GM21825 (cell line): Measurements from ENCODE around the gene IL3RA.

ENCODE experiments used
- ATAC-seq: cut with Tn5 transposase; IDR thresholded peaks from one replicate; pipeline ENCODE4 v1.9.1; 2021; ENCODE audit warnings: mild to moderate bottlenecking, moderate library complexity; ENCODE audit not compliant: unreplicated experiment

Gene IL3RA

DNA sequence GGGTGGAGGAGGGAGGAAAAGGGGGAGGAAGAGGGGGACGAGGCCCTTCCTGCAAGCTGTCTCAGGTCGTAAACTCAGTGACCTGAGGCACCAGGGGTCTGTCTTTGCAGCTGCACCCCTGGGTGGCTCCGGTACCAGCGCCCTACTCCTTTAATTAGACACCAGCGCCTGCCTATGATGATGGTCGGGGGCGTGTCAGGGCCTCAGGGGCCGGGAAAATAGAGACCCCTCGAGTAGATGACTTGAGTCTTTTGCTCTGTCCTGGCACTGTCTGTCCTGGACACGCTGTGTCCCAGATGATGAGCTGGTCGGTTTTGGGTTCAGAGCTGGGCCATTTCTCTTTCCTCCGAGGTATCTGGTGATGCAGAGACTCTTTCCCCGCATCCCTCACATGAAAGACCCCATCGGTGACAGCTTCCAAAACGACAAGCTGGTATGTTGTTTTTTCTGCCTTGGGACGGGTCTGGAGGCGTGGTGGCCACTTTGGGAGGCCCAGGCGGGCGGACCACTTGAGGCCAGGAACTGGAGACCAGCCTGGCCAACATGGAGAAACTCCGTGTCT is 44.2 kb downstream of the IL3RA start:
- ATAC-seq: no peak

DNA sequence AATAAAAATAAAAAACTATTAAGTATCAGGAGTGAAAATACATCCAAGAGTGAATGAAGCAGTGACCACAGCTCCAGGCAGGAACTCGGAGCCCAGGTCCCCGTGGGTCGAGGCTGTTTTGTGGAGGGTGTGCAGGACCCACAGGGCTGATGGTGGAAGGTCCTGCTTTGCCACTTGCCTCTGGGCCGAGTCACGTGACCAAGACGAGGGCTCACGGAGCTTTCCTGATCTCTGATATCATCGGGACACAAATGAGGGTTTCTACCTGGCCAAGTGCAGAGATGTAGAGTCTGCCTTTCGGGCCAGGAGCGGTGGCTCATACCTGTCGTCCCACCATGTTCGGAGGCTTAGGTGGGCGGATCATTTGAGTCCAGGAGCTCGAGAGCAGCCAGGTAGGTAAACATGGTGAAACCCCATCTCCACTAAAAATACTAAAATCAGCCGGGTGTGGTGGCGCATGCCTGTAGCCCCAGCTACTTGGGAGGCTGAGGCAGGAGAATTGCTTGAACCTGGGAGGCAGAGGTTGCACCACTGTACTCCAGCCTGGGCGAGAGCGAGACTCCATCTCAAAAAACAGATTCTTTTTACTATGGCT is 48.2 kb downstream of the IL3RA start:
- no peak for ATAC-seq

DNA sequence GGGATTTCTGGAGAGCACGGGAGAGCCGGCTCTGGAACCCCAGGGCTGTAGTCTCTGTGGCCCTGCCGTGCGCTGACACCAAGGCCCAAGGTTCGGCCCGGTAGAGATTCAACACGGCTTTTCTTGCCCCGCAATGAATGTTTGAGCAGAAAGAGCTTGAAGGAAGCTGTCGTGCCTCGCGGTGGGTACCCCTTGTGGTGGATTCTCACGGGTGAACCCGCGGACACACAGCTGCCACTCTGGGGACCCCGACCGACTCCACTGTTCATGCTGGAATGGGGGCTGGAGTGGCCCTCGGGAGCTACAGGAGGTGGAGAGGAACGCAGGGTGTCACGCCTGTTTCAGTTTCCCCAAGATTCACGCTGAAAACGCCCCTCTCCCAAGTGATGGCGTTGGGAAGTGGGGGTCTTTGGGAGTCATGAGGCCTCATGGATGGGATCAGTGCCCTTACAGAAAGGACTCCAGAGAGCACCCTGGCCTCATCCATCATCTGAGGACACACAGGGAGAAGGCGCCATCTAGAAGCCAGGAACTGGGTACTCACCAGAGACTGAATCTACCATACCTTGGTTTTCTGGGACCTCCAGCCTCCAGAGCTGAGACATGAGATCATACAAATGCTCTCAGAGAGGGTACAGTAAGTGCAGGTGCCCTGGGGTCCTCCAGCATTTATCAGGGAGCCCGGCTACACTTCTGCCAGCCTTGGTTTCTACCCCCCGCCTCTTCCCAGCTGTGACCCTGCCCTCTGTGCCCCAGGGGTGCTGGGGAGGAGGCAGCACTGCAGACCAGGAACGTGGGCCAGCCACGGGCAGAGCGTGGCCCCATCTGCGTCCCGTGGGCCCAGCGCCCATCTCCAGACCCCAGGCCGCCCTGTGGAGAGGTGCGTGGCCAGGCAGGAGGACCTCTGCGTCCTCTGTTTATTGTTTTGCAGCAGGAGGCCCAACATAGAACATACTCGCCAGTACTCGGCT is 49.0 kb downstream of the IL3RA start:
- no peak for ATAC-seq

DNA sequence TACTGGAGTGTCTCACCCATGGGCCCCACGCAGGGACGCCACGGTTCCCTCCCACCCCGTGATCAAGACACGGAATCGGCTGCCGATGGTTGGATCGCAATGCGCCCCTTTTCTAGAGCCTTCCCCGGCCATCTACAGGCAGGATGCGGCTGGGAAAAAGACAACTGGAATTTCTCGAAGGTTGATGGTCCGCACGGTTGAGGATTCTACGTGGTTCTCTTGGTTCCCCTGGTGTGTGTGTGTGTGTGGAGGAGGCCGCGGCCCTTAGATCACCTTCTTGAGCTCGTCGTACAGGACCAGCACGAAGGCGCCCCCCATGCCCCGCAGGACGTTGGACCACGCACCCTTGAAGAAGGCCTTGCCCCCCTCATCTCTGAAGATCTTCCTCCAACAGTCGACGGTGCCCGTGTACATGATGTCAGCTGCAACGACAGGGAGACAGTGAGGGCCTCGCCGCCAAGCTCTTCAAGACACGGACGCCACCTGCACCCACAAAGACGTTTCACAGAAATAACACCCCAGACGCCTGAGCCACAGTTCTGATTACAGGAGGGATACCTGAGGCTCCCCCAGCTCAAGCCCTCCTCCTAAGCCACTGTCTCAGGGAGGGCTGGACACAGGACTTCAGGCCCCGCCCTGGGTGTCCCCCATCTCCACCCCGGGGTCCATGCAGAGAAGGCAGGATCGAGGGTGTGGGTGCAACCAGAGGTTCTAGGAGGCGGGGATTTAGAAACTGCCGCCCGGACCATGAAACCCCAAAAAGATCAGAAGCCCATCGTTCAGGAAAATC is 49.9 kb downstream of the IL3RA start:
- ATAC-seq: no peak

DNA sequence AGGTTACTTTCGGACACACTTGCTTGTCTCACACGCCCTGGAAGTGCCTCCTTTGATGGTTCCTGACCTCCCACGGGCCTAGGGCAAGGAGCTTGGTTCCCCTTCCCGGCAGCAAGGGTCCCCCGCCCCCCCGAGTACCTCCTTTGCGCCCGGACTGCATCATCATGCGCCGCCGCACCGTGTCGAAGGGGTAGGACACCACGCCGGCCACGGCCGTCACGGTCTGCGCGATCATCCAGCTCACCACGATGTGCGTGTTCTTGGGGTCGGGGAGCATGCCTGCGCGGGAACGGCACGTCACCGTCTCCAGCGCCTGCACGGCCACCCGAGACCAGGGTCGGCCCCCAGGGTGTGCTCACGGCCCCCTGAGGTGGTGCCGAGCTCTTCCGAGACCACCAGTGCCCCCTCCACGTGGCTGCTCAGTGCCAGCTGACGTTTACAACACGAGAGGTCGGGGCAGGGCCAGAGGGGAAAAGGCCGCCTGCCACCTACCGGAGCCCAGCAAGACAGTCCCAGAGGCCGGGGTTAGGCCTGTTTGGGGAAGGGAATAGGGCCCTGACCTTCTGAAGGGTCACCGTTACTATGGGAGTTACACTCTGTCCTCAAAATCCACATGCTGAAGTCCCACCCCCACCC is 50.7 kb downstream of the IL3RA start:
- no peak for ATAC-seq

DNA sequence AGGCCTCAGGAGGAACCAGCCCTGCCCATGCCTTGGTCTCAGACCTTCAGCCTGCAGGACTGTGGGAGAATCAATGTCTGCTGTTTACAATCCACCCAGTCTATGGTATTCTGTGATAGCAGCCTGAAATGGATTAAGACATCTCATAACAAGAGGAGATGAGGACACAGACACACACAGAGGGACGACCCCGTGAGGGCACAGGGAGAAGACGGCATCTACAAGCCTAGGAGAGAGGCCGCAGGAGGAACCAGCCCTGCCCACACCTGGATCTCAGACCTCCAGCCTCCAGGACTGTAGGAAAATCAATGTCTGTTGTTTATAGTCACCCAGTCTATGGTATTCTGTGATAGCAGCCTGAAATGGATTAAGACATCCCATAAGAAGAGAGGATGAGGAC is 52.1 kb downstream of the IL3RA start:
- no peak for ATAC-seq

DNA sequence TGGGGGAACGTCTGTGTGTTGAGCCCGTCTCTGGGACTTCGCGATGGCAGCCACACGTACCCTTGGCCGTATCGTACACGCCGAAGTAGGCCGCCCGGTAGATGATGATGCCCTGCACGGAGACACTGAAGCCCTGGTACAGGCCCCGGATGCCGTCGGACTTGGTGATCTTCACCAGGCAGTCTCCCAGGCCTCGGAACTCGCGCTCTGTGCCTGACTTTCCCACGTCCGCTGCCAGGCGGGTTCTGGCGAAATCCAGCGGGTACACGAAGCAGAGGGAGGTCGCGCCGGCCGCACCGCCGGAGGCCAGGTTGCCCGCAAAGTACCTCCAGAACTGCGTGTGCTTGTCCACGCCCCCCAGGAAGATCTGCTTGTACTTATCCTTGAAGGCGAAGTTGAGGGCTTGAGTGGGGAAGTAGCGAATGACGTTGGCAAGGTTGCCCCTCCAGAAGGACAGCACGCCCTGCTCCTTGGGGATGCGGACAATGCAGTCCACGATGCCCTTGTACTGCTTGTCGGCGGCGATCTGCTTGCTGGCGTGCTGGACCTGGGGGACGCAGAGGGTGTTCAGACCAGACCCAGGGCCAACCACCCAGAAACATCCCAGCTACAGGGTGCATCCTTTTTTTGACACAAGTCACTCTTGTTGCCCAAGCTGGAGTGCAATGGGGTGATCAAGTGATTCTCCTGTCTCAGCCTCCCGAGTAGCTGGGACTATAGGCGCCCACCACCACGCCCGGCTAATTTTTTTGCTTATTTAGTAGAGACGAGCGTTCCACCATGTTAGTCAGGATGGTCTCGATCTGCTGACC is 52.8 kb downstream of the IL3RA start:
- ATAC-seq: no peak

DNA sequence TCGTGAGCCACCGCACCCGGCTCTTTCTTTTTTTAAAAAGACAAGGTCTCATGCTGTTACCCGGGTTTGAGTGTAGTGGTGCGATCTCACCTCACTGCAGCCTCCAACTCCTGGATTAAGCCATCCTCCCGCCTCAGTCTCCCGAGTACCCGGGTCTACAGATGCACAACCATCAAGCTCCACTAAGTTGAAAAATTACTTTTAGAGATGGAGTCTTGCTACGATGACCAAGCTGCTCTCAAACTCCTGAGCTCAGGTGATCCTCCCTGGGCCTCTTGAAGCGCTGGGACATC is 53.4 kb downstream of the IL3RA start:
- ATAC-seq: no peak

DNA sequence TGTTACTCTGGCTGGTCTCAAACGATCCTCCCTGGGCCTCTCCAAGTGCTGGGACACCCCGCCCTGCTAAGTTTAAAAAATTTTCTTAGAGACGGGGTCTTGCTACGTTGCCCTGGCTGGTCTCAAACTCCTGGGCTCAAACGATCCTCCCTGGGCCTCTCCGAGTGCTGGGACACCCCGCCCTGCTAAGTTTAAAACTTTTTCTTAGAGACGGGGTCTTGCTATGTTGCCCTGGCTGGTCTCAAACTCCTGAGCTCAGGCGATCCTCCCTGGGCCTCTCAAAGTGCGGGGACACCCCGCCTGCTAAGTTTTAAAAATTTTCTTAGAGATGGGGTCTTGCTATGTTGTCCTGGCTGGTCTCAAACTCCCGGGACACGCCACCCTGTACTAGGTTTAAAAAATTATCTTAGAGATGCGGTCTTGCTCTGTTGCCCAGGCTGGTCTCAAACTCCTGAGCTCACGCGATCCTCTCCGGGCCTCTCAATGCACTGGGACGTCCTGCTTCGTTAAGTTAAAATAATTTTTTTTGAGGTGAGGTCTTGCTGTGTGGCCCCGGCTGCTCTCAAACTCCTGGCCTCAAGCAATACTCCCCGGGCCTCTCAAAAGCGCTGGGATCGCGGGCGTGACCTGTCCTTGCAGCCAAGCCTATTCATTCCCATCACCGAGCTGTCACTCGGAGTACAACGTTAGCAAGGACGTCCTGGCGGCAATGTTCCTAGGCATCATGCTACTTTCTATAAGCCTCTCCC is 54.2 kb downstream of the IL3RA start:
- ATAC-seq: no peak

DNA sequence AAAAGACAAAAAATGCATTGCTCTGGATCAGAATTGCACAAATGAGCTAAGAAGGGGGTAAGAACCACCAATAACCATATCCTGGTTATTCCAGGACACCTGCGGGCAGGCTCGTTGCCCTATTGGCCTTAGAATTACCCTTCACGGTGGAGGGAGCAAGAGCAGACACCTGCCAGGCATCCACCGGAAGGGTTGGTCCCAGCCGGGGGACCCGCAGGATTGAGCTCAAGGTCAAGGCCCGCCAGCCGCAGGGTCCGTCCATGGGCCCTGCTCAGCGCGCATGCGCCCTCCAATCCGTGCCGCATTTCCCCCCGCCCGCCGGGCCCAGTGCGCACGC is 54.8 kb downstream of the IL3RA start:
- no peak for ATAC-seq

DNA sequence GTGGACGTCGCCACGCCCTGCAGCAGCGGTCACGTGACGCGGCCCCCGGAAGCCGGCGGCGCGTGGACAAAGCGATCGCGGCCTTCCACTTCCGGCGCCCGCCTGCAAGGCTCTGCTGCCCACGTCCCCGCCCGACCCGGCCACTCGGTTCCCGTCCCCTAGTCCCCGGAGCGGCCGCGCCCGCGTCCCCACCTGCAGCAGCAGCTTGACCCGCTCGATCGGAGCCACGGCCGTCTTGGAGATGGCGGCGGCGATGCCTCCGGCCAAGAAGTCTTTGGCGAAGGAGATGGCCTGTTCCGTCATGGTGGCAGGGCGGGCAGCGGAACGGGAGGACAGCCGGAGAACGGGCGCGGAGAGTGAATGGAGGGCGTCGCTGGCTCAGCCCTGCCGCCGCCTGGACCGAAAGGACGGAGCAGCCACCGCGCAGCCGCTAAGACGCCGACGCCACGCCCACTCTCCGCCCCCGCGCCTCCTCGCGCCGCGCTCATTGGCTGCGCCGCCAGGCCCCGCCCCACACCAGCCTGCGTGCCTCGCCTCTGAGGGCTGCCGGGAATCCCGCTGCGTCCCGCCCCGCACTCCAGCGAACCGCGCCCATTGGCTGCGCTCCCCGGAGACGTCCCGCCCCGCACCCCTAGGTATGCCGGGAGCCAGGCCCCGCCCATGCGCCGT is 55.3 kb downstream of the IL3RA start, which contains the start of gene SLC25A6:
TSS of gene SLC25A6 (minus strand) at position 407 of the 669 bp plus-strand sequence. CDS start at position 303, 104 bp downstream.
- ATAC-seq: peak; percentile 94

DNA sequence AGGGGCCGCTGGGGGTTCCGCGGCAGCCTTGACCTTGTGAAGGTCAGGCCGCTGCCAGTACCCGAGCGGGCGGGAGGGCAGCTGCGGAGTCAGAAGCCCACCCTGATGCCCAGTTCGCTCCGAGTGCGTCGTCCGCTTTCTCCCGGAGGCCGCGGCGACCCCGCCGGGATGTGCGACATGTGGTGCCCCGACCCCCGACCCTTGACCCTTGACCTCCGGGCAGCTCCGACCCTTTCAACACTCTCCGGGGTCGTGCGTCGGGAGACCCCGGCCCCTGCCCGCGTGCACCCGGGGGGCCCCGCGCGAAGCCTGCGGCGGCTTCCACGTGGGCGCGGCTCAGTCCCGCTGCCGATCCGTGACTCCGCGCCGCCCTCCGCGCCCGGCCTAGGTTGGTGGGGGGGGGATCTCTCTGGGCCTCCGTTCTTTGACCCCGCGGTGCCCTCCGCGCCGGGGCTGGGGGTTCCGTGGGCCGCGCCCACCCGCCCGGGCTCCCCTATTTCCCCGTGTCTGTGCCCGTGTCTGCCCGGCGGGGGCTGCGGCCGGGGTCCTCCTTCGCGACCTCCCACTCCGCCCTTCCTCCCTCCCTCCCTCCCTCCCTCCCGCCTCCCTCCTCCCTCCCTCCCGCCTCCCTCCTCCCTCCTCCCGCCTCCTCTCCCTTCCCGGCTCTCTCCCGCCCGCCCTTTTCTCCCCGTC is 55.9 kb downstream of the IL3RA start:
- ATAC-seq: peak; percentile 21

DNA sequence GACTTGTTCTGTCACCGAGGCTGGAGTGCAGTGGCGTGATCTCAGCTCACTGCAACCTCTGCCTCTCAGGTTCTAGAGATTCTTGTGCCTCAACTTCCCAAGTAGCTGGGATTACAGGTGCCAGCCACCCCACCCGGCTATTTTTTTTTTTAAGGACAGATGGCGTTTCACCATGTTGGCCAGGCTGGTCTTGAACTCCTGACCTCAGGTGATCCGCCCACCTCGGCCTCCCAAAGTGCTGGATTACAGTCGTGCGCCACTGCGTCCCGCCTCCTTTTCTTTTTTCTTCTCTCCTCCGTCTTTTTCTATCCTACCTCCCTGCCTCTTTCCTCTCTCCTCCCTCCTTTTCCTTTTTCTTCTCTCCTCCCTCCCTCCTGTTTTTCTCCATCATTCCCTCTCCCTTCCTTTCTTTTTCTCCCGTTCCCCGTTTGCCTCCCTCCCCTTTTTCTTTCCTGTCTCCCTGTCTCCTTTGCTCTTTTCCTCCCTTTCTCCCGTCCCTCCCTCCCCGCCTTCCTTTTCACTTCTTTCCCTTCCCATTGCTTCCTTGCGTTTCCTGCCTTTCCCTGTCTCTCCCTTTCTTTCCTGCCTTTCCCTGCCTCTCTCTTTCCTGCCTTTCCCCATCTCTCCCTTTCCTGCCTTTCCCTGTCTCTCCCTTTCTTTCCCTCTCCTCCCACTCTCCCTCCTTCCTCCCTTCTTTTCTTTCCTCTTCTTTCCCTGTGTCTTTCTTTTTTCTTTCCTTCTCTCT is 57.5 kb downstream of the IL3RA start:
- ATAC-seq: no peak

DNA sequence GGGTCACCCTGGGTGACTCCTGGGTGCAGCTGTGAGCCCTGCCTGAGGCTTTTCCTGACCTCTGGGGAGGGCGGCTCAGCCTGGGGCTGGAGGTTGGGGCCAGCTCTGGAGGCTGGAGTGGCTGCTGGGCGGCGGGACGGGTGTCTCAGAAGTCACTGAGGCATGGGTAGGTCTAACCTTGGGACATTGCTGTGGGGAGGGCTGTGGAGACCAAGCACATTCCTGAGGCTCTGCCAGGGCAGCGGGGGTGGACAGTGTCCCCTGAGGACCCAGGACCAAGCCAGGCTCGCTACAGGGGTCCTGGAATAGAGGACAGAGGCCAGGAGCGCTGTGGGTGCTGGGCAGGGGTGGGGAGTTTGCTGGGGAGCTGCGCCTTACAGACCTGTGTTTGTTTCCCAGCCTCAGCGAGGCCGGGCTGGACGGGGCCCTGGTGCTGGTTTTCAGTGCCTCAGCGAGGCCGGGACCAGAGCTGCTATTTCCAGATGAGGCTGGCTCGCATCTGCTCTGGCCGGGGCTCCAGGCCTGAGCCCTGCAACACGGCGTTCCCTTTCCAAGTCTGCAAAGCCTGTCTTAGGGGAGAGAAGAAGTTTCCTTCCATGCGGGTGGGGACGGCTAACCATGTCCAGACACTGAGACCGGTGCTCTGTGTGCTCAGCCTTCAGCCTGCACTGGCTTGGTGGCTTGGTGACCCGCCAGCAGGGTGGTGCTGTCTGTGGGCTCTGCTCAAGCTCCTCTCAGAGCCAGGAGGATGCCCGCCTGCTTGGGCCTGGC is 58.3 kb downstream of the IL3RA start:
- no peak for ATAC-seq

DNA sequence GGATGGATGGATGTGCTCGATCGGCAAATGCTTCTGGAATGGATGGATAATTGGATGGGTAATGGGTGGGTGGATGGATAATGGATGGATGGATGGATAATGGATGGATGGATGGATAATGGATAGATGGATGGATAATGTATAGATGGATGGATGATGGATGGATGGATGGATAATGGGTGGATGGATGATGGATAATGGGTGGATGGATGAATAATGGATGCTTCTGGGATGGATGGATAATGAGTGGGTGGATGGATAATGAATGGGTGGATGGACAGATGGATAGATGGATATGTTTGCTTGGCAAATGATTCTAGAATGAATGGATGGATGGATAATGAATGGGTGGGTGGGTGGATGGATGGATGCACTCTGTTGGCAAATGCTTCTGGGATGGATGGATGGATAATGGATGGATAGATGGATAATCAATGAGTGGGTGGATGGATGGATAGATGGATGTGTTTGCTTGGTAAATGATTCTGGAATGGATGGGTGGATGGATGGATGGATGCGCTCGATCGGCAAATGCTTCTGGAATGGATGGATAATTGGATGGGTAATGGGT is 59.1 kb downstream of the IL3RA start:
- no peak for ATAC-seq

DNA sequence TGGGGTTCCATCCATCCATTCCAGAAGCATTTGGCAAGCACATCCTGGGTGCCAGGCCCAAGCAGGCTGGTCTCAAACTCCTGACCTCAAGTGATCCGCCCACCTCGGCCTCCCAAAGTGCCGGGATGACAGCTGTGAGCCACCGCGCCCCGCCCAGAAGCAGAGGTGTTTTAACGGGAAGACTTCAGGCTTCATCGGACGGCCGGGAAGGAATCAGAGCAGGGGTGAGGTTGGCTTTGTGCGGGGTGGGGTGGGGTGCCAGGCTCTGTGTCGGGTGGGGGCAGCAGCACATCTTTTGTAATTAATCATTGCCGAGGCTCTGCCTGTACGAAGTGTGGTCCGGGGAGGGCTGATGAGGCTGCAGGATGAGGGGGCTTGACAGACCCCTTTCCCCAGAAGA is 60.4 kb downstream of the IL3RA start:
- no peak for ATAC-seq
